HCT116 (cell line): Measurements from ENCODE around the gene SUSD3. TPM values are rescaled to one million over a fixed set of nuclear protein-coding genes. Genes with fewer than 3 reads are reported as not detected.

Experiments used
- ATAC-seq: fragments of 200-7000 bp; cut with Tn5 transposase; 2 replicates; pipeline ENCODE4 v1.9.1; 2020; ENCODE audit warnings: mild to moderate bottlenecking, moderate library complexity
- BruUV-seq: library from RNA; stranded (reverse); fragments of 400-500 nt; replicated peaks from 2 replicates; lab custom pipeline; 2021; lab: Mats Ljungman, UMichigan
- CTCF ChIA-PET: fragments of 300-600 bp; sonication (Branson Sonifier 250); formaldehyde crosslinking; loops from one replicate; lab custom pipeline; 2021; ENCODE audit warnings: antibody characterized with exemption; lab: Charles Lee
- POLR2A ChIA-PET: fragments of 300-600, 350-600 bp; sonication (Branson Sonifier 250); formaldehyde crosslinking; loops from one replicate; lab custom pipeline; 2021; ENCODE audit warnings: antibody characterized with exemption; lab: Charles Lee
- RAD21 ChIA-PET, 2 experiments: fragments of 300-600 bp; sonication (Branson Sonifier 250); formaldehyde crosslinking; loops; one replicate each; lab custom pipeline; 2023; ENCODE audit warnings: low total read pairs in 2 of 2; ENCODE audit not compliant: uncharacterized antibody in 2 of 2, unreplicated experiment in 2 of 2, low non-redundant PET in 1 of 2; lab: Charles Lee
- DNase-seq: peaks from one replicate; pipeline ENCODE4 v3.0.0-alpha.2; 2010; ENCODE audit warnings: low read depth, low spot score
- H2AFZ ChIP-seq: fragments of 200-600 bp; shearing (Covaris generic), sonication (generic); 2 replicates; pipeline ENCODE4 v1.6.1; 2017; ENCODE audit warnings: low read depth, mixed run types, mixed read lengths, antibody characterized with exemption, low read length; ENCODE audit not compliant: poor library complexity, severe bottlenecking
- H3K27ac ChIP-seq: 2 replicates; pipeline ENCODE4 v1.5.1; 2012; ENCODE audit warnings: low read depth, low read length
- H3K27me3 ChIP-seq: fragments of 200-600 bp; sonication (generic); 2 replicates; pipeline ENCODE4 v1.6.1; 2016; ENCODE audit warnings: mixed run types, low read length, mixed read lengths; ENCODE audit not compliant: insufficient read depth
- H3K36me3 ChIP-seq, 2 experiments: fragments of 200-500 bp in 1 of 2; fragments of 200-600 bp in 1 of 2; sonication (Bioruptor generic) in 1 of 2; sonication (generic) in 1 of 2; 2 replicates each; pipeline versions ENCODE4 v1.5.1 to v1.6.1; 2014 to 2016; ENCODE audit warnings: low read length in 2 of 2, inconsistent platforms in 1 of 2, mixed read lengths in 1 of 2, mixed run types in 1 of 2; ENCODE audit not compliant: insufficient read depth in 2 of 2, control insufficient read depth in 1 of 2
- H3K4me1 ChIP-seq, 2 experiments: fragments of 200-600 bp in 1 of 2; sonication (generic) in 1 of 2; 2 replicates each; pipeline versions ENCODE4 v1.5.1 to v1.6.1; 2012 to 2017; ENCODE audit warnings: low read length in 2 of 2, inconsistent platforms in 1 of 2, mild to moderate bottlenecking in 1 of 2, mixed read lengths in 1 of 2, mixed run types in 1 of 2, moderate library complexity in 1 of 2; ENCODE audit not compliant: insufficient read depth in 2 of 2, control insufficient read depth in 1 of 2
- H3K4me2 ChIP-seq: fragments of 200-600 bp; sonication (generic); 2 replicates; pipeline ENCODE4 v1.6.1; 2017; ENCODE audit warnings: mixed run types, low read length, mixed read lengths
- H3K4me3 ChIP-seq, 2 experiments: fragments of 200-600 bp in 1 of 2; sonication (generic) in 1 of 2; replicated peaks in 1 of 2; 2 replicates each; pipeline ENCODE4 v1.5.1; 2011 to 2016; ENCODE audit warnings: low read length in 2 of 2, control low read depth in 1 of 2, low read depth in 1 of 2, mild to moderate bottlenecking in 1 of 2, mixed read lengths in 1 of 2, mixed run types in 1 of 2
- H3K79me2 ChIP-seq: fragments of 200-600 bp; sonication (generic); 2 replicates; pipeline ENCODE4 v1.6.1; 2017; ENCODE audit warnings: mild to moderate bottlenecking, mixed run types, low read length, moderate library complexity, mixed read lengths; ENCODE audit not compliant: insufficient read depth
- H3K9ac ChIP-seq: fragments of 200-600 bp; sonication (generic); 2 replicates; pipeline ENCODE4 v1.6.1; 2016; ENCODE audit warnings: low read length, mixed read lengths
- H3K9me2 ChIP-seq: fragments of 200-600 bp; sonication (generic), shearing (Covaris generic); 2 replicates; pipeline ENCODE4 v1.6.1; 2017; ENCODE audit warnings: mixed run types, mild to moderate bottlenecking, moderate library complexity; ENCODE audit not compliant: insufficient read depth
- H3K9me3 ChIP-seq, 2 experiments: fragments of 200-500 bp in 1 of 2; fragments of 200-600 bp in 1 of 2; sonication (Bioruptor generic) in 1 of 2; sonication (generic) in 1 of 2; 2 replicates each; pipeline ENCODE4 v1.6.1; 2014 to 2017; ENCODE audit warnings: low read length in 2 of 2, mixed read lengths in 2 of 2, inconsistent platforms in 1 of 2, low read depth in 1 of 2, mild to moderate bottlenecking in 1 of 2, mixed run types in 1 of 2, moderate library complexity in 1 of 2; ENCODE audit not compliant: control insufficient read depth in 1 of 2, insufficient read depth in 1 of 2
- H4K20me1 ChIP-seq: fragments of 200-600 bp; sonication (generic), shearing (Covaris generic); 2 replicates; pipeline ENCODE4 v1.6.1; 2017; ENCODE audit warnings: mixed run types, mild to moderate bottlenecking, moderate library complexity; ENCODE audit not compliant: insufficient read depth
- CBX3 ChIP-seq: IDR thresholded peaks from 2 replicates; pipeline ENCODE4 v1.6.1; 2012; ENCODE audit warnings: low read depth
- EGR1 ChIP-seq: IDR thresholded peaks from 2 replicates; pipeline ENCODE4 v1.6.1; 2012; ENCODE audit warnings: low read depth
- EZH2 ChIP-seq: fragments of 200-600 bp; sonication (generic); IDR thresholded peaks from 2 replicates; pipeline ENCODE4 v1.6.1; 2017; ENCODE audit warnings: antibody characterized with exemption, mixed run types
- EZH2phosphoT487 ChIP-seq: fragments of 200-600 bp; IDR thresholded peaks from 2 replicates; pipeline ENCODE4 v1.6.1; 2018; ENCODE audit warnings: antibody characterized with exemption, borderline replicate concordance
- JUND ChIP-seq: IDR thresholded peaks from 2 replicates; pipeline ENCODE4 v1.6.1; 2012
- POLR2A ChIP-seq: IDR thresholded peaks from 2 replicates; pipeline ENCODE4 v1.7.0; 2011; ENCODE audit warnings: borderline replicate concordance; ENCODE audit not compliant: insufficient read depth, insufficient read length; ENCODE audit errors: extremely low read depth
- SP1 ChIP-seq: IDR thresholded peaks from 2 replicates; pipeline ENCODE4 v1.6.1; 2012; ENCODE audit warnings: low read depth
- TCF7L2 ChIP-seq: IDR thresholded peaks from 2 replicates; pipeline ENCODE4 v1.7.0; 2011; ENCODE audit warnings: borderline replicate concordance, inconsistent platforms; ENCODE audit not compliant: insufficient read depth, insufficient read length; ENCODE audit errors: extremely low read depth
- ZFX ChIP-seq: fragments of 450-650 bp; IDR thresholded peaks from 2 replicates; pipeline ENCODE4 v1.6.1; 2017
- ZNF274 ChIP-seq: fragments of 200-500 bp; sonication (Bioruptor generic); IDR thresholded peaks from 2 replicates; pipeline ENCODE4 v1.6.1; 2014; ENCODE audit warnings: mild to moderate bottlenecking, low read depth, low read length, inconsistent platforms
- intact Hi-C: fragments of 100-400 bp; cut with micrococcal nuclease; formaldehyde crosslinking; loops from 2 replicates; pipeline ENCODE4 v1.10.0; 2022
- total RNA-seq: library from RNA; stranded (reverse); gene quantifications from one replicate; pipeline ENCODE4 v1.2.1, GENCODE V29; 2021; ENCODE audit not compliant: unreplicated experiment
- TF ChIP-seq, protein P1 (sequence below): IDR thresholded peaks from 2 replicates; pipeline ENCODE4 v1.6.1; 2012
- TF ChIP-seq, protein P2 (sequence below): IDR thresholded peaks from 2 replicates; pipeline ENCODE4 v1.6.1; 2012
- TF ChIP-seq, protein P3 (sequence below), 3 experiments: fragments of 200-600 bp in 1 of 3; sonication (generic) in 1 of 3; IDR thresholded peaks in 2 of 3; conservative IDR thresholded peaks in 1 of 3; 2 replicates each; pipeline ENCODE4 v1.5.1; 2012 to 2017; ENCODE audit warnings: low read depth in 2 of 3, low read length in 2 of 3, antibody characterized with exemption in 1 of 3, borderline replicate concordance in 1 of 3, control low read depth in 1 of 3, mild to moderate bottlenecking in 1 of 3, mixed read lengths in 1 of 3, mixed run types in 1 of 3, moderate library complexity in 1 of 3; ENCODE audit not compliant: insufficient read depth in 1 of 3

SUSD3 gene
- total RNA-seq, 1 experiment from 2014 or later, result 11.3 TPM

DNA sequence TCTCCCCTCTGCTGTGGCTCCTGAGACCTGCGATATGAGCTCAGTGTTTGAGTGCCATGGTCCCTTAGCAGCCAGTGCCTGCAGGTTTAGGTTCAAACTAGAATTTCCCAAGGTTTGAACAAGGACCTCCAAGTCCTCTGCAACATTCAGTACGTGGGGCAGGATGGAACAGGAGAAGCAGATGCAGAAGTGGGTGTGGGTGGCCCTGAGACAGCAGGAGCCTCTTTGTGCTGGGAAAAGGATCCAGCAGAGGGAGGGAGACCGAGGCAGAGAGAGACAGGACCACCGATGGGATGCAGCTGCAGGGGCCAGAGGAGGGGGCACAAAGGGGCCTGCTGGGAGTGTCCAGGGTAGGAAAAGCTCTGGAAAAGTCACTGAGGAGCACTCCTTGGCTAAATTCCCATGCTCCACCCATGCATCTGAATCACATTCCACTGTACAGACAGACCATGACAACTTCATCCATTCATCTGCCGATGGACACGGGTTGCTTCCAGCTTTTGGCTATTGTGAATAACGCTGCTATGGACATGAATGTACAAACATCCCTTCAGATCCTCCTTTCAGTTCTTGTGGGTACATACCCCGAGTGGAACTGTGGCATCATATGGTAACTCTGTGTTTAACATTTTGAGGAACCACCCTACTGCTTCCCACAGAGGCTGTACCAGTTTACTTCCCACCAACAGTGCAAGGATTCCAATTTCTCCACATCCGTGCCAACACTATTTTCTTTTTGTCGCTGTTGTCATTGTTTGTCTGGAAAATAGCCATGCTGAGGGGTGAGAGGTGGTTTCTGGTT, 26.7 kb upstream of the SUSD3 start:
- Histone ChIP-seq H3K4me2 (no peak overlapping the region), H4K20me1 (no peaks in the 10 kb centered on the region), H3K27me3 (no peaks in the 10 kb centered on the region), H3K4me1 (no peaks in the 10 kb centered on the region), H3K36me3 (no peaks in the 10 kb centered on the region), H3K4me3 (no peak overlapping the region), H3K9me2 (no peaks in the 10 kb centered on the region), H3K9me3 (no peaks in the 10 kb centered on the region), H2AFZ (no peak overlapping the region), H3K9ac (no peak overlapping the region), H3K27ac (no peak overlapping the region), H3K79me2 (no peaks in the 10 kb centered on the region)
- ATAC-seq (no peak), DNase-seq (no peak)
- ChIA-PET POLR2A (no interaction called here), CTCF (no interaction called here), RAD21 (no interaction called here)
- no TSS peak for BruUV-seq
- TF ChIP-seq POLR2A (no peak), EZH2 (no peak)
- intact Hi-C loops, result no loop called here

DNA sequence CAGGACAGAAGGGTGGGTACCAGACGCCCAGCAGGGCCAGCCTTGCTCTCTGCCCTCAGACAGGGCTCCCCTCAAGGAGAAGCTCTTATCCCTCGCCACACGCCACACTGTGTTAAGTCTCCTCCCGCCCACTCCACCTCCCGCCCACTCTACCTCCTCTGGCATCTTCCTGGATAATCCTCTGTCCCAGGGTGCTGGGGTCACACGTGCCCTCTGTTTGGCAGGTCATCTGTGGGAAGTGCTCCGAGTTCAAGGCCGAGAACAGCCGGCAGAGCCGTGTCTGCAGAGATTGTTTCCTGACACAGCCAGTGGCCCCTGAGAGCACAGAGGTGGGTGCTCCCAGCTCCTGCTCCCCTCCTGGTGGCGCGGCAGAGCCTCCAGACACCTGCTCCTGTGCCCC, 26.0 kb upstream of the SUSD3 start:
- ATAC-seq (no peak), DNase-seq (no peak)
- intact Hi-C loops, result no loop called here
- Histone ChIP-seq H3K27ac (no peak overlapping the region), H4K20me1 (no peaks in the 10 kb centered on the region), H3K27me3 (no peaks in the 10 kb centered on the region), H3K79me2 (no peaks in the 10 kb centered on the region), H3K4me1 (no peaks in the 10 kb centered on the region), H3K9me3 (no peaks in the 10 kb centered on the region), H3K36me3 (no peaks in the 10 kb centered on the region), H3K4me3 (no peak overlapping the region), H3K9ac (no peak overlapping the region), H3K9me2 (no peaks in the 10 kb centered on the region), H3K4me2 (no peak overlapping the region), H2AFZ (no peak overlapping the region)
- no peak for TF ChIP-seq ZFX
- TF ChIP-seq EZH2, result no peak
- no peak for TF ChIP-seq CBX3
- TF ChIP-seq, protein P1, sequence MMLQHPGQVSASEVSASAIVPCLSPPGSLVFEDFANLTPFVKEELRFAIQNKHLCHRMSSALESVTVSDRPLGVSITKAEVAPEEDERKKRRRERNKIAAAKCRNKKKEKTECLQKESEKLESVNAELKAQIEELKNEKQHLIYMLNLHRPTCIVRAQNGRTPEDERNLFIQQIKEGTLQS, result no peak
- TF ChIP-seq, protein P2, sequence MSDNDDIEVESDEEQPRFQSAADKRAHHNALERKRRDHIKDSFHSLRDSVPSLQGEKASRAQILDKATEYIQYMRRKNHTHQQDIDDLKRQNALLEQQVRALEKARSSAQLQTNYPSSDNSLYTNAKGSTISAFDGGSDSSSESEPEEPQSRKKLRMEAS, result no peak
- TF ChIP-seq TCF7L2, result no peak
- no peak for TF ChIP-seq SP1
- no peak for TF ChIP-seq EZH2phosphoT487
- TF ChIP-seq ZNF274, result no peak
- no peak for TF ChIP-seq EGR1
- TF ChIP-seq JUND, result no peak
- no peak for TF ChIP-seq POLR2A
- TF ChIP-seq, protein P3, sequence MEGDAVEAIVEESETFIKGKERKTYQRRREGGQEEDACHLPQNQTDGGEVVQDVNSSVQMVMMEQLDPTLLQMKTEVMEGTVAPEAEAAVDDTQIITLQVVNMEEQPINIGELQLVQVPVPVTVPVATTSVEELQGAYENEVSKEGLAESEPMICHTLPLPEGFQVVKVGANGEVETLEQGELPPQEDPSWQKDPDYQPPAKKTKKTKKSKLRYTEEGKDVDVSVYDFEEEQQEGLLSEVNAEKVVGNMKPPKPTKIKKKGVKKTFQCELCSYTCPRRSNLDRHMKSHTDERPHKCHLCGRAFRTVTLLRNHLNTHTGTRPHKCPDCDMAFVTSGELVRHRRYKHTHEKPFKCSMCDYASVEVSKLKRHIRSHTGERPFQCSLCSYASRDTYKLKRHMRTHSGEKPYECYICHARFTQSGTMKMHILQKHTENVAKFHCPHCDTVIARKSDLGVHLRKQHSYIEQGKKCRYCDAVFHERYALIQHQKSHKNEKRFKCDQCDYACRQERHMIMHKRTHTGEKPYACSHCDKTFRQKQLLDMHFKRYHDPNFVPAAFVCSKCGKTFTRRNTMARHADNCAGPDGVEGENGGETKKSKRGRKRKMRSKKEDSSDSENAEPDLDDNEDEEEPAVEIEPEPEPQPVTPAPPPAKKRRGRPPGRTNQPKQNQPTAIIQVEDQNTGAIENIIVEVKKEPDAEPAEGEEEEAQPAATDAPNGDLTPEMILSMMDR (IDR thresholded peaks at IDR 0.05 in 2 of 3, conservative IDR thresholded peaks at IDR 0.05 in 1 of 3; ENCODE audit: borderline replicate concordance in 1 of 3, insufficient read depth in 1 of 3, low read depth in 2 of 3, low read length in 2 of 3), result no peak
- ChIA-PET CTCF (no interaction called here), POLR2A (no interaction called here), RAD21 (no interaction called here)
- no TSS peak for BruUV-seq
